GM23338 (cell line): ENCODE results near the gene DMKN. TPM values are rescaled to one million over a fixed set of nuclear protein-coding genes. Genes with fewer than 3 reads are reported as not detected.

Experiments
- ATAC-seq: fragments of 200-7000 bp; cut with Tn5 transposase; 3 replicates; pipeline ENCODE4 v1.9.1; 2020
- DNase-seq: peaks from one replicate; pipeline ENCODE4 v3.0.0-alpha.2; 2015; ENCODE audit warnings: low spot score
- H2AFZ ChIP-seq: fragments of 200-600 bp; sonication (generic); 2 replicates; pipeline ENCODE4 v1.8.0; 2016; ENCODE audit warnings: antibody characterized with exemption, mild to moderate bottlenecking, moderate library complexity
- H3F3A ChIP-seq: fragments of 200-600 bp; sonication (generic); replicated peaks from 2 replicates; pipeline ENCODE4 v1.8.0; 2017; ENCODE audit warnings: antibody characterized with exemption, mixed run types, low read depth
- H3K27ac ChIP-seq: fragments of 200-600 bp; sonication (generic); 2 replicates; pipeline ENCODE4 v1.6.1; 2016; ENCODE audit warnings: low read depth
- H3K27me3 ChIP-seq: fragments of 200-600 bp; sonication (generic); 2 replicates; pipeline ENCODE4 v1.8.0; 2016; ENCODE audit warnings: mild to moderate bottlenecking, mixed run types, moderate library complexity; ENCODE audit not compliant: insufficient read depth
- H3K36me3 ChIP-seq: fragments of 200-600 bp; sonication (generic); 2 replicates; pipeline ENCODE4 v1.8.0; 2016; ENCODE audit warnings: mild to moderate bottlenecking; ENCODE audit not compliant: insufficient read depth
- H3K4me1 ChIP-seq: fragments of 200-600 bp; sonication (generic); 2 replicates; pipeline ENCODE4 v1.8.0; 2016; ENCODE audit warnings: mild to moderate bottlenecking, moderate library complexity; ENCODE audit not compliant: insufficient read depth
- H3K4me2 ChIP-seq: fragments of 200-600 bp; sonication (generic); 2 replicates; pipeline ENCODE4 v1.7.1; 2017; ENCODE audit warnings: mixed run types
- H3K4me3 ChIP-seq: fragments of 200-600 bp; sonication (generic); 2 replicates; pipeline ENCODE4 v1.6.1; 2016; ENCODE audit warnings: mixed run types
- H3K79me2 ChIP-seq: fragments of 200-600 bp; sonication (generic); replicated peaks from 2 replicates; pipeline ENCODE4 v1.8.0; 2017; ENCODE audit warnings: mild to moderate bottlenecking; ENCODE audit not compliant: insufficient read depth
- H3K9me2 ChIP-seq: fragments of 200-600 bp; sonication (generic); 2 replicates; pipeline ENCODE4 v1.8.0; 2017; ENCODE audit not compliant: insufficient read depth
- H4K20me1 ChIP-seq: fragments of 200-600 bp; sonication (generic); replicated peaks from 2 replicates; pipeline ENCODE4 v1.8.0; 2017; ENCODE audit warnings: mild to moderate bottlenecking; ENCODE audit not compliant: insufficient read depth
- H3K27ac Mint-ChIP-seq: 2 replicates; pipeline ENCODE4 v1.8.0; 2020; ENCODE audit warnings: inconsistent platforms, mild to moderate bottlenecking, moderate library complexity, mixed read lengths
- H3K27me3 Mint-ChIP-seq: 3 replicates; pipeline ENCODE4 v1.8.0; 2022; ENCODE audit warnings: low read depth, mild to moderate bottlenecking, moderate library complexity, mixed read lengths, inconsistent platforms; ENCODE audit not compliant: insufficient read depth, poor library complexity
- H3K36me3 Mint-ChIP-seq: 3 replicates; pipeline ENCODE4 v1.8.0; 2021; ENCODE audit warnings: low read depth, mild to moderate bottlenecking, inconsistent platforms, moderate library complexity, mixed read lengths
- H3K4me1 Mint-ChIP-seq: 3 replicates; pipeline ENCODE4 v1.8.0; 2020; ENCODE audit warnings: mild to moderate bottlenecking, inconsistent platforms, mixed read lengths
- H3K4me3 Mint-ChIP-seq: 3 replicates; pipeline ENCODE4 v1.8.0; 2021; ENCODE audit warnings: moderate library complexity, mild to moderate bottlenecking, inconsistent platforms, mixed read lengths
- H3K9me3 Mint-ChIP-seq: 3 replicates; pipeline ENCODE4 v1.8.0; 2020; ENCODE audit warnings: moderate library complexity, mild to moderate bottlenecking, inconsistent platforms, mixed read lengths
- CREB1 ChIP-seq: fragments of 250-450 bp; sonication (Bioruptor Pico); IDR thresholded peaks from 2 replicates; pipeline ENCODE4 v1.5.0; 2020; ENCODE audit warnings: low read depth, mild to moderate bottlenecking, moderate library complexity
- CTCF ChIP-seq, 2 experiments: fragments of 200-600 bp in 1 of 2; sonication (generic) in 1 of 2; conservative IDR thresholded peaks; 2 replicates each; pipeline versions ENCODE4 v1.5.1 to v1.6.1; 2016 to 2017; ENCODE audit warnings: antibody characterized with exemption in 2 of 2, low read depth in 2 of 2, mild to moderate bottlenecking in 2 of 2, moderate library complexity in 1 of 2
- POLR2AphosphoS5 ChIP-seq: IDR thresholded peaks from 2 replicates; pipeline ENCODE4 v1.6.1; 2016; ENCODE audit warnings: antibody characterized with exemption, low read depth
- ZNF114 ChIP-seq: fragments of 250-450 bp; sonication (Bioruptor Pico); IDR thresholded peaks from 2 replicates; pipeline ENCODE4 v1.5.0; 2020; ENCODE audit warnings: mild to moderate bottlenecking, moderate library complexity
- ZNF331 ChIP-seq: fragments of 250-450 bp; sonication (Bioruptor Pico); IDR thresholded peaks from 2 replicates; pipeline ENCODE4 v1.5.0; 2020; ENCODE audit warnings: low read depth, mild to moderate bottlenecking, moderate library complexity
- polyA plus RNA-seq: library from polyadenylated mRNA; unstranded; fragments of >200 nt; fragmentation: Nextera tagmentation; extraction: Ambion mirVana; gene quantifications from 2 replicates; pipeline ENCODE4 v1.2.1, GENCODE V29; 2016
- total RNA-seq: library from RNA; depleted of rRNA; stranded (reverse); fragments of >200 nt; shearing (Covaris generic); gene quantifications from 2 replicates; pipeline ENCODE4 v1.2.3, GENCODE V29; 2014

DMKN gene
- total and polyA plus RNA-seq, 2 experiments from 2014 or later: 259 to 569 TPM

- H3K4me3 Mint-ChIP-seq: no peak overlapping the region
- no peak overlapping the region for H3K27ac Mint-ChIP-seq
- Histone ChIP-seq H3K36me3 (peaks cover 8% of the 10 kb centered on the region), H3K4me2 (no peak overlapping the region), H3K4me3 (no peak overlapping the region), H3F3A (peaks cover 11% of the 10 kb centered on the region; the same call in 1 of the 2 replicates), H3K4me1 (no peaks in the 10 kb centered on the region), H3K79me2 (no peaks in the 10 kb centered on the region), H2AFZ (no peak overlapping the region), H3K9me2 (no peaks in the 10 kb centered on the region), H3K27me3 (no peaks in the 10 kb centered on the region), H3K27ac (0 out of 2 replicates have a peak overlapping the region, but pooled peaks have one; percentile 32), H4K20me1 (no peaks in the 10 kb centered on the region; the same call in 1 of the 2 replicates)
- DNase-seq: no peak
- 0 out of 3 replicates have a peak, but pooled peaks have one; percentile 6 for ATAC-seq
- H3K4me1 Mint-ChIP-seq: peaks cover 27% of the 10 kb centered on the region
- TF ChIP-seq CREB1 (CRISPR knock-in tag) (no peak), ZNF114 (CRISPR knock-in tag) (no peak), CTCF (conservative IDR thresholded peaks at IDR 0.05; ENCODE audit: low read depth in 2 of 2) (peak in 1 of 2 experiments; percentile 30; a peak in 2 of 4 replicates)
- H3K36me3 Mint-ChIP-seq: peaks cover 58% of the 10 kb centered on the region
- H3K9me3 Mint-ChIP-seq: no peaks in the 10 kb centered on the region
- peaks cover 17% of the 10 kb centered on the region for H3K27me3 Mint-ChIP-seq
These were observed 16.0 kb downstream of the DMKN start for GRCh38 chr19:35497406-35497805.

- Mint-ChIP-seq H3K9me3 (no peaks in the 10 kb centered on the region), H3K27me3 (peaks cover 12% of the 10 kb centered on the region), H3K4me3 (no peak overlapping the region), H3K27ac (no peak overlapping the region; the same call in 1 of the 2 replicates), H3K4me1 (peaks cover 23% of the 10 kb centered on the region), H3K36me3 (peaks cover 38% of the 10 kb centered on the region)
- peak; percentile 86 for DNase-seq
- Histone ChIP-seq H3K36me3 (peaks cover 8% of the 10 kb centered on the region), H3K79me2 (no peaks in the 10 kb centered on the region), H4K20me1 (no peaks in the 10 kb centered on the region; the same call in 1 of the 2 replicates), H3K27ac (no peak overlapping the region), H3K27me3 (no peaks in the 10 kb centered on the region), H3F3A (peaks cover 11% of the 10 kb centered on the region; the same call in 1 of the 2 replicates), H3K9me2 (no peaks in the 10 kb centered on the region), H3K4me3 (0 out of 2 replicates have a peak overlapping the region, but pooled peaks have one; percentile 37), H3K4me1 (no peaks in the 10 kb centered on the region), H2AFZ (no peak overlapping the region), H3K4me2 (peak overlapping the region; percentile 49)
- peak; percentile 88 for ATAC-seq
- TF ChIP-seq CREB1 (CRISPR knock-in tag) (0 out of 2 replicates have a peak, but pooled peaks have one; percentile 27), ZNF114 (CRISPR knock-in tag) (no peak), CTCF (conservative IDR thresholded peaks at IDR 0.05; ENCODE audit: low read depth in 2 of 2) (peak; percentile 79 to 87), POLR2AphosphoS5 (peak; percentile 39; the same call in 1 of the 2 replicates), ZNF331 (CRISPR knock-in tag) (no peak)
These were observed 18.1 kb downstream of the DMKN start for GRCh38 chr19:35495107-35496064.
